ENCODE data around the gene MICAL2.

MICAL2 gene

DNA sequence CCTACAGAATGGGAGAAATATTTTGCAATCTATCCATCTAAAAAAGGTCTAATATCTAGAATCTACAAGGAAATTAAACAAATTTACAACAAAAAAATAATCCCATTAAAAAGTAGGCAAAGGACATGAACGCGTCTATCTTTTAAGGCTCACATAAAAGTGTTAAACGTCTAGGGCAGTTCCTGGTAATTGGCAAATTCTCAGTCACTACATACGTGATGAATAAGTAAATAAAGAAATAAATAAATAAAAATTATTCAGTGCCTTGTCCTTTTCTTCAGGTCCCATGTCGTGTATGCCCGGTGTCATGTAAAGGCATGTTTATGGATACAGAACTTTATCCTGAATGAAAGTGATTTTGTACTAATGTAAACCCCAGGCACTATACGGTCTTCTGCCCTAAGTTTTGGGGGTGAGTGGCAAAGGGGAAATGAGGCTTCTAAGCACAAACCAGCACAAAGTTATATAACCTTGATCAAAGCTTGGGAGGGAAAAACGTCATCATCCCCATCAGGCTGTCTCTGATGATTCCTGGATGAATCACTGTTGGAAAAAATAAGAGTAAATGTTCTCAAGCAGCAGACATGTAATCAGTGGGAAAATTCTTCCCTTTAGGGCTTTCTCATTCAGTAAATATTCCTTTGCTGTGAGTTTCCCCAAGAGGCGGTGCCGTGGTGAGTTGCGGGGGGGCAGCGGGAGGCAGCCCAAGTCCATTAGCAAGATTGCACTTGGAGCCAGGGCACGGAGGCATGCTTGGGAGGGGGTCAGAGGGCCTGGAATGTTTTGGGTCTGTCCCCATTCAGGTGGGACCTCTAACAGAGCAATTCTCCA is 30.4 kb upstream of the MICAL2 start:
- peaks cover 3% of the 10 kb centered on the region for H3K79me2 ChIP-seq (ENCODE audit: control insufficient read depth, insufficient read depth, low read length, unreplicated experiment)
- H3K36me3 ChIP-seq (ENCODE audit: insufficient read depth, low read length): peaks cover 7% of the 10 kb centered on the region; the same call in 1 of the 2 replicates
- peaks cover 49% of the 10 kb centered on the region for H3K4me1 ChIP-seq (ENCODE audit: control insufficient read depth, insufficient read depth, low read length, unreplicated experiment)
- H3K4me3 ChIP-seq (ENCODE audit: low read depth, low read length): peak overlapping the region; percentile 20; the same call in 1 of the 2 replicates
- no peak overlapping the region for H2AFZ ChIP-seq (ENCODE audit: low read length, unreplicated experiment)
- no peaks in the 10 kb centered on the region for H3K27me3 ChIP-seq (ENCODE audit: insufficient read depth, low read length)
- peak overlapping the region; percentile 99 for H3K27ac ChIP-seq (ENCODE audit: low read depth, low read length)

DNA sequence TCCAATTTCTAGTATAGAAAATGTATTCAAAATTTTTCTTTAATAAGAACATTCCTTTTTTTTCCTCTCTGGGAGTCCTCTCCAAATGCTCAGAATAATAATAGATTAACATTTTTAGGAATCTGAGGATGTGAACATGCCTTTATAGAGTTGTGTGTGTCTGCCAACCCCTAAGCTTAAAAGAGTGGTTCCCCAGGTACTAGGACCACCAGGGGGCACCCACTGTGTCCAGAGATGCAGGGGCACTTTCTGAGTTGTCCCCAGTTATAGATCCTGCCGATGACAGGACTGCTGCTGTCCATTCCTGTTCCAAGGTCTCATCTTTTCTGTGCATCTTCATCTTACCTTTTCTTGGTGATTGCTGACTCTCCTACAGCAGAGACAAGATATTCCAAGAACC is 27.0 kb upstream of the MICAL2 start:
- Histone ChIP-seq H2AFZ (ENCODE audit: low read length, unreplicated experiment) (no peak overlapping the region), H3K4me3 (ENCODE audit: low read depth, low read length) (no peak overlapping the region), H3K79me2 (ENCODE audit: control insufficient read depth, insufficient read depth, low read length, unreplicated experiment) (no peaks in the 10 kb centered on the region), H3K27me3 (ENCODE audit: insufficient read depth, low read length) (no peaks in the 10 kb centered on the region), H3K27ac (ENCODE audit: low read depth, low read length) (peak overlapping the region; percentile 99), H3K4me1 (ENCODE audit: control insufficient read depth, insufficient read depth, low read length, unreplicated experiment) (peaks cover 52% of the 10 kb centered on the region), H3K36me3 (ENCODE audit: insufficient read depth, low read length) (peaks cover 7% of the 10 kb centered on the region; the same call in 1 of the 2 replicates)

DNA sequence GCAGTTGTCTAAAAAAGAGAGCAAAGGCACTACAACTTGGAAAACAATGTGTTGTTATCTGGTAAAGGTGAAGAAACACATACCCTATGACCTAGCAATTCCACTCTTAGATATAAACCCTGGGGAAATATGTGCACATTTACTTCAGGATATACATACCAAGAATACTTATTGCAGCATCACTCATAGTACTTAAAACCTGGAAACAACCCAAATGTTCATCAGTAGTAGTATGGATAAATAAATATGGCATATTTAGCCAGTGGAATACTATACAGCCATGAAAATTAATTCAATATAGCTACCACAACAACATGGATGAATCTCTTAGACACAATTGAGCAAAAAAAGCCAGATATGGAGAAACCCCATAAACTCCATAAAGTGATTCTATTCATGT is 26.1 kb upstream of the MICAL2 start:
- no peak overlapping the region for H2AFZ ChIP-seq (ENCODE audit: low read length, unreplicated experiment)
- peaks cover 60% of the 10 kb centered on the region for H3K4me1 ChIP-seq (ENCODE audit: control insufficient read depth, insufficient read depth, low read length, unreplicated experiment)
- no peaks in the 10 kb centered on the region for H3K27me3 ChIP-seq (ENCODE audit: insufficient read depth, low read length)
- no peaks in the 10 kb centered on the region for H3K79me2 ChIP-seq (ENCODE audit: control insufficient read depth, insufficient read depth, low read length, unreplicated experiment)
- peaks cover 7% of the 10 kb centered on the region; the same call in 1 of the 2 replicates for H3K36me3 ChIP-seq (ENCODE audit: insufficient read depth, low read length)
- H3K27ac ChIP-seq (ENCODE audit: low read depth, low read length): peak overlapping the region; percentile 99
- no peak overlapping the region for H3K4me3 ChIP-seq (ENCODE audit: low read depth, low read length)

DNA sequence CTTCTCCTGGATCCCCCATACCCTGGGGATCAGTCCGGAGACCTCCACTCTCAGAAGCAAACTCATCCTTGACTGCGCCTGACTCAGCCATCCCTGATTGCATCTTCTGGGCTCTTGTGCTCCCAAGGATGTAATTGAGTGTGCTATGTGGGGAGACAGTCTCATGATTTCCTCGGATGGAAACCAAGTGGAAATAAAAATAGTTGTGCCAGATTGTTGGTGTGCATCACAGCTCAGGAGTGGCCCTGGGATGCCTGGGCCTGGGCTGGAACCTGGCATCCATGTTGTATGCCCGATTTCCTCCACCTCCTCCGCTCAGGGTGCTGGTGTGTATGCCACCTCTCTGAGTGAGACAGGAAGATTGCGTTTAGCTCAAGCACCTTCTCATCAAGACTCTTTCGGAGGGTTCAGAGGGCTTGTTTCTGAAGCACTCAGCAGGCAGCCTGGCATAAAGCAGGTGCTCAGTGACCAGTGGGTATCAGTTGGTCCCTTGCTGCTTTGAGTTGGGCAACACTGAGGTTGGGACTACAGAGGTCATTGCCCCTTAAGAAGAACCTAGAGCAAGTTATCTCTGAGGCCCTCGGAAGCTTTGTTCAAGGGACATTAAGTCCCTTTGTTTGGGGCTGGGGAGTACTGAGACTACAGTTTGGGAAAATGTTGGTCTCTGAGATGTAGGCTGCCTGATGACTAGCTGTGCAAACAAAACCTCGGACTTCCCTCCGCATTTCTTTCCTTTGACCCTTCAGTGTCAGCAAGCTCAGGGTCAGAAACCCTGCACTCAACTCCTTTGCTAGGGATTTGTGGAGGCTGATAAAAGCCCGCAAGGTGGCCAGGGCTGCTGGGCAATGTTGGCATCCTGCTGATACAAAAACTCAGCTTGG is 24.8 kb upstream of the MICAL2 start:
- H3K79me2 ChIP-seq (ENCODE audit: control insufficient read depth, insufficient read depth, low read length, unreplicated experiment): no peaks in the 10 kb centered on the region
- H3K4me3 ChIP-seq (ENCODE audit: low read depth, low read length): peak overlapping the region; percentile 64; the same call in 1 of the 2 replicates
- peak overlapping the region; percentile 99 for H3K27ac ChIP-seq (ENCODE audit: low read depth, low read length)
- peaks cover 62% of the 10 kb centered on the region for H3K4me1 ChIP-seq (ENCODE audit: control insufficient read depth, insufficient read depth, low read length, unreplicated experiment)
- no peaks in the 10 kb centered on the region for H3K27me3 ChIP-seq (ENCODE audit: insufficient read depth, low read length)
- H2AFZ ChIP-seq (ENCODE audit: low read length, unreplicated experiment): no peak overlapping the region
- H3K36me3 ChIP-seq (ENCODE audit: insufficient read depth, low read length): peaks cover 7% of the 10 kb centered on the region; the same call in 1 of the 2 replicates

DNA sequence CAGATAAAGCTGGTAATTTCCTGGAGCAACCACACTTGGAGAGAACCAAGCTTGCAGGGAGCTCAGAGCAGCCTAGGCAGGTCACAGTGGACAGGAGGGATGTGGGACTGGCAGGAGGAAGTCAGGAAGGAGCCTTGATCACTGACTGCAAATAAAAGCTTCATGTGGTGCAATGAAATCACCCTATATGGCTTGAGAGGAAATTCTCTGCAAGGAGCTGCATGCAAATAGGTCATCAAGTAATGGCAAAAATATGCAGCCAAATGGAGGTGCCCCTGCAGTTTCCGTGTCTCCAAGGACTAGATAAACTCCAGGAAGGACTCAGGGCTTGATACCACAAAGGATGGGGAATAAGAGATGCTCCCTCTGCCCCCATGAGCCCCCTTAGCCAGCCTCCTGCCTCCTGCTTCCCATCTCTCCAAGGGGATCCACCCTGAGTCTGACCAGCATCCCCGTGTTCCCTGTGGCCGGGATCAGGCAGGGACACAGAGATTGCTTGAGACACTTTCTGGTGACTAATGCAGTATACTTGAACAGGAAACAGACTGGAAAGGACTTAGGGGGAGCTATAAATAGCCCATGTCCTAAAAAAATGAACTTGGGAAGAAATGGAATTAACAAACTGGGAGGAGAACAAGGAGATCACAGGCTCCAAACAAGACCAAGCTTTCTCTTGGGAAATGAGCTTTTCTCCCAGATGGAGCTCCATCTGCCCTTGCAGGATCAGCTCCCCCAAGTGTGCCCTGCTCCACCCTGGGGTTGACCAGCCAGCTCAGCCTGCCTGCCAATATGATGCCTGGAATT is 23.9 kb upstream of the MICAL2 start:
- H3K79me2 ChIP-seq (ENCODE audit: control insufficient read depth, insufficient read depth, low read length, unreplicated experiment): no peaks in the 10 kb centered on the region
- no peak overlapping the region for H2AFZ ChIP-seq (ENCODE audit: low read length, unreplicated experiment)
- no peaks in the 10 kb centered on the region for H3K27me3 ChIP-seq (ENCODE audit: insufficient read depth, low read length)
- peak overlapping the region; percentile 64 for H3K4me3 ChIP-seq (ENCODE audit: low read depth, low read length)
- H3K27ac ChIP-seq (ENCODE audit: low read depth, low read length): peak overlapping the region; percentile 99
- peaks cover 7% of the 10 kb centered on the region; the same call in 1 of the 2 replicates for H3K36me3 ChIP-seq (ENCODE audit: insufficient read depth, low read length)
- peaks cover 67% of the 10 kb centered on the region for H3K4me1 ChIP-seq (ENCODE audit: control insufficient read depth, insufficient read depth, low read length, unreplicated experiment)

DNA sequence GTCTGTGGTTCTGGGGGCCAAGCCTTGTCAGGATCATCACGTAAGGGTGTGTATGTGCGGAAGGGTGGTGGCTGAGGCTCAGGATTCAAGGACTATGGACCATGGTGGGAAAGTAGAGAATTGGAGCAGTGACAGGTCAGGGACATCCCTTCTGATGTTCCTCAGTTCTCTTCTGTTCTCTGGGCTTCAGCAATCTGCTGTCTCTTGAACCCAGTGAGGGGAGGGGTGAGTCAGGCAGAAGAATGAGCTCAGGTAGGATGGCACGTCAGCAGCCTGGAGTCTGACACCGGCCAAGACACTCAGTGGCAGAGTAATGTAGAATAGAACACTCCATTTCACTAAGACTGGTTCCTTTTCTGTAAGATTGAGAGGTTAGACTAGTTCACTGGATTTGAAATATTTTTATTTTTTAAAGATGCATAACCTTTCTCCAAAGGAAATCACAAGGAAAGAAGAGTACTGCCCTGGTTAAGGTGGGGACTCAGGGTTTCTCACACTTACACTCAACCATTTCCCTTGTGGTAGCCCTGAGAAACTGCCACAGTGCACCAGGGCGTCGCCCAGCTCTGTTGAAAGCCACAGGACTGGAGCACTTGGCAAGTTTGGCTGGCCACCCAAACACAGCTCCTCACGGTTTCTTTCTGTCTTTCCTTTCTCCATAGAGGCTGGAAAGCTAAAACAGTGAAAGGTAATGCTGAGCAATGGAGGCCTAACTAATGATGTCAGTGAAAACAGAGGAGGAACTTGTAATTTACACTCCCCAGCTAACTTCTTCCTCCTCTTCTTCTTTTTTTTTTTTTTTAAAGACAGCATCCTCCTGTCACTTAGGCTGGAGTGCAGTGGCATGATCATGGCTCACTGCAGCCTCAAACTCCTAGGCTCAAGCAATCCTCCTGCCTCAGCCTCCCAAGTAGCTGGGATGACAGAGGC is 23.1 kb upstream of the MICAL2 start:
- Histone ChIP-seq H3K4me3 (ENCODE audit: low read depth, low read length) (peak overlapping the region; percentile 64), H2AFZ (ENCODE audit: low read length, unreplicated experiment) (no peak overlapping the region), H3K27ac (ENCODE audit: low read depth, low read length) (peak overlapping the region; percentile 99), H3K4me1 (ENCODE audit: control insufficient read depth, insufficient read depth, low read length, unreplicated experiment) (peaks cover 67% of the 10 kb centered on the region), H3K36me3 (ENCODE audit: insufficient read depth, low read length) (peaks cover 7% of the 10 kb centered on the region; the same call in 1 of the 2 replicates), H3K79me2 (ENCODE audit: control insufficient read depth, insufficient read depth, low read length, unreplicated experiment) (no peaks in the 10 kb centered on the region), H3K27me3 (ENCODE audit: insufficient read depth, low read length) (no peaks in the 10 kb centered on the region)

DNA sequence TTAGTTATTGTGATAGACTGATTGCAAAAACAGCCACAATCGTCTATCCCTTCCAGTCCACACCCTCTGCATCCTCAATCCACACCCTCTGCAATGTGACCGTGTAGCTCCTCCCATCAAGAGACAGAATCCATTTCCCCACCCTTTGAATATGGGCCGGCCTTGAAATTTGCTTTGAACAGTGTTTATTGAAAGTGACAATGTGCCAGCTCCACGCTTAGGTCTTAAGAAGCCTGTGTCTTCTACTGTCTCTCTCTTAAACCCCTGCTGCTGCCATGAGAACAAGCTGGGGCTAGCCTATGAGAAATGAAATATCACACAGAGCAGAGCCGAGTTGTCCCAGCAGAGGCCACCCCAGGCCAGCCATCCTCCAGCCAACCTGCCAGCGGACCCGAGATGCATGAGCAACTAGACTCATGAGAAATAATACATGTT is 22.3 kb upstream of the MICAL2 start:
- Histone ChIP-seq H3K4me3 (ENCODE audit: low read depth, low read length) (peak overlapping the region; percentile 64; the same call in 1 of the 2 replicates), H3K4me1 (ENCODE audit: control insufficient read depth, insufficient read depth, low read length, unreplicated experiment) (peaks cover 67% of the 10 kb centered on the region), H3K79me2 (ENCODE audit: control insufficient read depth, insufficient read depth, low read length, unreplicated experiment) (no peaks in the 10 kb centered on the region), H3K27ac (ENCODE audit: low read depth, low read length) (peak overlapping the region; percentile 99), H3K36me3 (ENCODE audit: insufficient read depth, low read length) (peaks cover 7% of the 10 kb centered on the region; the same call in 1 of the 2 replicates), H3K27me3 (ENCODE audit: insufficient read depth, low read length) (no peaks in the 10 kb centered on the region), H2AFZ (ENCODE audit: low read length, unreplicated experiment) (no peak overlapping the region)

DNA sequence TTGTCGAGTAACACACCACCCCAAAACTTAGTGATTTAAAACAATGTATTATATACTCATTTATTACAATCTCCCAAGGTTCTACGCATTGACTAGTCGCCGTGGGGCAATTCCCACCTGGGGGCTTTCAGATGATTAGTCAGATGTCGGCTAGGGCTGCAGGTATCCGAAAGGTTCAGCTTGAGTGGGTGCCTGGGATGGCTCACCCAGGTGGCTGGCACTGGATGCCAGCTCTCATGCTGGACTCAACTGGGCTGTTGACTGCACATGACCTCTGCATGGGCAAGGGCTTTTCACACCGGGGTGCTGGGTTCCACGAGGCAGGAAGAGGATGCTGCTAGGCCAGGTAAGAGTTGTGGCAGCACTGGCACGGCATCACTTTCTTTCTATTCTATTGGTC is 21.9 kb upstream of the MICAL2 start:
- Histone ChIP-seq H2AFZ (ENCODE audit: low read length, unreplicated experiment) (no peak overlapping the region), H3K79me2 (ENCODE audit: control insufficient read depth, insufficient read depth, low read length, unreplicated experiment) (no peaks in the 10 kb centered on the region), H3K4me3 (ENCODE audit: low read depth, low read length) (0 out of 2 replicates have a peak overlapping the region, but pooled peaks have one; percentile 64), H3K27me3 (ENCODE audit: insufficient read depth, low read length) (no peaks in the 10 kb centered on the region), H3K27ac (ENCODE audit: low read depth, low read length) (peak overlapping the region; percentile 99), H3K4me1 (ENCODE audit: control insufficient read depth, insufficient read depth, low read length, unreplicated experiment) (peaks cover 65% of the 10 kb centered on the region), H3K36me3 (ENCODE audit: insufficient read depth, low read length) (peaks cover 7% of the 10 kb centered on the region; the same call in 1 of the 2 replicates)

DNA sequence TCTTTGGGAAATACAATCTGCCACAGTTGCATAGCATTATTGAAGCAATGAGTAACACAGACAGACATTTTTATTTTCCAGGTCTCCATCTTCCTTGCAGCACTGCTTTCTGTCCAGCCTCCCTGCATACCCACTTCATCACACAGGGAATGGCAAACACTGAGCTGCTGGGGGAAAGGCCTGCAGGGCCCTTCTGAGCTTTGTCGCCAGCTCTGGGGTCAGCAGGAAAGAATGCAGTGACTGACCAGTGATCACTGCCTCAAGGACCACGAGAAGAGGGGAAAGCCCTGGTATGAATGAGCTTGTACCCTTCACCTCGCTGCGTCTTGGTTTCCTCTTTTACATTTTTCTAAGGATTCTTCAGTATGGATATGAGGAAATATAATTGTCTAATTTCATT is 21.3 kb upstream of the MICAL2 start:
- H3K4me1 ChIP-seq (ENCODE audit: control insufficient read depth, insufficient read depth, low read length, unreplicated experiment): peaks cover 59% of the 10 kb centered on the region
- 0 out of 2 replicates have a peak overlapping the region, but pooled peaks have one; percentile 64 for H3K4me3 ChIP-seq (ENCODE audit: low read depth, low read length)
- H3K27ac ChIP-seq (ENCODE audit: low read depth, low read length): peak overlapping the region; percentile 99
- peaks cover 3% of the 10 kb centered on the region; the same call in 1 of the 2 replicates for H3K36me3 ChIP-seq (ENCODE audit: insufficient read depth, low read length)
- H2AFZ ChIP-seq (ENCODE audit: low read length, unreplicated experiment): no peak overlapping the region
- H3K27me3 ChIP-seq (ENCODE audit: insufficient read depth, low read length): no peaks in the 10 kb centered on the region
- H3K79me2 ChIP-seq (ENCODE audit: control insufficient read depth, insufficient read depth, low read length, unreplicated experiment): no peaks in the 10 kb centered on the region
